Mesendoderm (in vitro differentiated cells): ENCODE measurements around the gene CRYBG1.

Experiments used
- DNase-seq: peaks from one replicate; pipeline ENCODE4 v3.0.0; 2013
- H2AK5ac ChIP-seq: 2 replicates; pipeline ENCODE4 v1.6.1; 2013; ENCODE audit warnings: low read length, inconsistent platforms
- H2BK120ac ChIP-seq: 2 replicates; pipeline ENCODE4 v1.6.1; 2013; ENCODE audit warnings: low read depth, mild to moderate bottlenecking, low read length, moderate library complexity, mixed read lengths
- H2BK15ac ChIP-seq: replicated peaks from 2 replicates; pipeline ENCODE4 v1.6.1; 2013; ENCODE audit warnings: low read depth, mild to moderate bottlenecking, moderate library complexity
- H2BK5ac ChIP-seq: 2 replicates; pipeline ENCODE4 v1.6.1; 2013; ENCODE audit warnings: low read length, inconsistent platforms
- H3K18ac ChIP-seq: 2 replicates; pipeline ENCODE4 v1.6.1; 2013; ENCODE audit warnings: mild to moderate bottlenecking, low read length, mixed read lengths
- H3K23ac ChIP-seq: one replicate; pipeline ENCODE4 v1.6.1; 2013; ENCODE audit warnings: low read length
- H3K27ac ChIP-seq: 2 replicates; pipeline ENCODE4 v1.5.1; 2013; ENCODE audit warnings: low read depth, mild to moderate bottlenecking, inconsistent platforms, low read length, moderate library complexity
- H3K27me3 ChIP-seq: 2 replicates; pipeline ENCODE4 v1.6.1; 2013; ENCODE audit warnings: low read length, control low read depth, mild to moderate bottlenecking, inconsistent platforms; ENCODE audit not compliant: insufficient read depth, poor library complexity
- H3K36me3 ChIP-seq: 2 replicates; pipeline ENCODE4 v1.6.1; 2013; ENCODE audit warnings: low read length, inconsistent platforms; ENCODE audit not compliant: control insufficient read depth, insufficient read depth
- H3K4ac ChIP-seq: one replicate; pipeline ENCODE4 v1.6.1; 2013; ENCODE audit warnings: low read depth, mild to moderate bottlenecking, low read length, moderate library complexity
- H3K4me1 ChIP-seq: 2 replicates; pipeline ENCODE4 v1.6.1; 2013; ENCODE audit warnings: low read depth, low read length, inconsistent platforms; ENCODE audit not compliant: control insufficient read depth
- H3K4me2 ChIP-seq: 2 replicates; pipeline ENCODE4 v1.6.1; 2013; ENCODE audit warnings: low read length
- H3K4me3 ChIP-seq: 2 replicates; pipeline ENCODE4 v1.5.1; 2013; ENCODE audit warnings: mild to moderate bottlenecking, low read length
- H3K56ac ChIP-seq: one replicate; pipeline ENCODE4 v1.6.1; 2013; ENCODE audit warnings: low read length
- H3K79me1 ChIP-seq: 2 replicates; pipeline ENCODE4 v1.6.1; 2013; ENCODE audit warnings: low read length, inconsistent platforms
- H3K79me2 ChIP-seq: 2 replicates; pipeline ENCODE4 v1.6.1; 2013; ENCODE audit warnings: mild to moderate bottlenecking, low read length; ENCODE audit not compliant: control insufficient read depth, insufficient read depth
- H3K9ac ChIP-seq: 2 replicates; pipeline ENCODE4 v1.6.1; 2013; ENCODE audit warnings: low read length, inconsistent platforms
- H4K5ac ChIP-seq: one replicate; pipeline ENCODE4 v1.6.1; 2013; ENCODE audit warnings: low read length
- H4K8ac ChIP-seq: one replicate; pipeline ENCODE4 v1.6.1; 2013; ENCODE audit warnings: low read depth, mild to moderate bottlenecking, control low read depth, low read length, moderate library complexity
- WGBS: extraction: QIAGEN DNeasy Blood & Tissue Kit; methylation state at CpG from one replicate; pipeline ENCODE4 v1.1.7; 2013; ENCODE audit warnings: low lambda C conversion rate, missing lambda C conversion rate; ENCODE audit not compliant: insufficient coverage; ENCODE audit errors: extremely low coverage; 5-methylcytosine and 5-hydroxymethylcytosine counted together

Gene CRYBG1

DNA sequence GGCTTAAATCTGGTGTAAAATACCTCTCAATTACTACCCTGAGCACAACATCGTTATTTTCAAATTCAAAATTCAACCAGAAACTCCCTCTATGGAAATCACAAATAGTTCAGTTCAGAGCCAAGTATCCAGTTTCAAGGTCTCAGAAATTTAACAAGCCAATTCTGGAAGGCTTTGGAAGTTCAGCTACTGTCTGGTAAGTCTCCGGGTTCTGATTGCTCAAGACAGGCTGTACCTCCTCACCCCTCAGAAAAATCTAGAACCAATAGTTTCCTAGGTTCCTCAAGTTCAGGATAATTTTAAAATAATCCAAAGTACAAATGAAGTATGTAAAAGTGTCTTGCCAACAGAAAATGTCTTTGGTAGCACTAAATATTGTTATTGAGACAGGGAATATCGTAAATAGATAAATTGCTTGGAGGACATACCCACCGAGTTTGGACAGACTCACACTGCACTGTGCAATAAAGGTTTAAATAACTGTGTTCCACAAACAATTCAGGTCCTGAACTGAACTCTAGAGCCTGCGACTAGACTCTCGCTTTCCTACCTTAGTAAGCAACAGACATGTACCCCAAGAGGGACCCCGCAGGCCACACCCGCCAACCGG lies 35.7 kb upstream of the CRYBG1 start:
- Histone ChIP-seq H3K56ac (peak overlapping the region; percentile 97), H3K4me3 (peak overlapping the region; percentile 90), H3K79me2 (peaks cover 37% of the 10 kb centered on the region), H3K9ac (peak overlapping the region; percentile 85), H2BK120ac (no peak overlapping the region), H2BK5ac (no peak overlapping the region), H4K8ac (peak overlapping the region; percentile 58), H3K4me1 (peaks cover 4% of the 10 kb centered on the region), H3K4ac (no peak overlapping the region), H3K27me3 (no peaks in the 10 kb centered on the region), H3K27ac (peak overlapping the region; percentile 95), H2BK15ac (no peak overlapping the region), H3K4me2 (peak overlapping the region; percentile 63), H4K5ac (no peak overlapping the region), H3K36me3 (no peaks in the 10 kb centered on the region), H3K79me1 (peaks cover 8% of the 10 kb centered on the region), H3K23ac (no peak overlapping the region), H2AK5ac (no peak overlapping the region), H3K18ac (peak overlapping the region; percentile 75)
- no CpG with 5 or more reads among the region's 9 CpGs for WGBS
- no peak for DNase-seq

DNA sequence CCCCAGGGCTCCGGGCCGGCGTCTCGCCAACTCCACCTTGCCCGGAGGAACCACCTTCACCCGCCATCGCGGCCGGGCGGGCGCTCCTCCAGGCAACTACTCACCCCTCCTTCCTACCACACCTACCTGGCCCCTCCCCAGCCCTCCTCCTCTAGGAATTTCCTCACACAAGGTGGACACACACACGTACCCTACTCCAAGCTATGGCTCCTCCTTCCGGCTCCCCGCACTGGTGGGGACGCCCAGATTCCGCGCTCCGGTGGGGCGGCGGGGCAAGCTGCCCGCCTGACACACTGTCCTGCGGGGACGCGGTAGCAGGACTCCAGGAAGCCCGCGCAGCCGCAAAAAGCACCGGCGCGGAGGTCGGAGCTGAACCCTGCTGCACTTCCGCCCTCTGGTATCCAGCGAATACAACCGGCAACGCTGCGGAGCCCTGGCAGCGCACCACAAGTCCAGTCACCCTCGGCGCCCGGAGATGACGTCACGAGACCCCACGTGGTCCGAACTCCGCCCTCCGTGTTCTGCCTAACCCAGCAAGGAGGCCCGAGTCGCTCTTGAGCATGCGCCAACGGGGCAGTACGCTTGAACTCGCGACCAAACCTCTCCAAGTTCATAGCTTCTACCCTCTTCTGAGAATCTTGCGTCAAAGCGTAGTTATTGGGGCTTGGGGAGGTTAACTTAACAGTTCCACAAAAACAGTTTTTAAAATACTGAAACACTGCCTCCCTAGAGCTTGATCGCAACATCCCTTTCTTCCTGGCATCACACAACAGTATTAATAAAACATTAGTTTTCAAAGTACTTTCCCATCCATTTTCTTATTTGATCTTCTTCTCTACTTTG lies 35.0 kb upstream of the CRYBG1 start, which contains the start of gene ATG5:
ATG5 (minus strand) TSS at position 425 of the 843 bp plus-strand sequence. CDS start 9,552 bp downstream, outside the sequence.
- H3K56ac ChIP-seq: peak within 1 kb of the TSS; percentile 97
- no peak within 1 kb of the TSS for H2BK120ac ChIP-seq
- H3K27ac ChIP-seq: peak within 1 kb of the TSS; percentile 95
- H3K4me1 ChIP-seq: peaks cover 4% of the 10 kb centered on the region
- no peak within 1 kb of the TSS for H3K23ac ChIP-seq
- H3K4ac ChIP-seq: peak within 1 kb of the TSS; percentile 73
- H4K8ac ChIP-seq: peak within 1 kb of the TSS; percentile 58
- H3K4me3 ChIP-seq: peak within 1 kb of the TSS; percentile 90
- peak within 1 kb of the TSS; percentile 26 for H4K5ac ChIP-seq
- no peak within 1 kb of the TSS for H2AK5ac ChIP-seq
- peak within 1 kb of the TSS; percentile 75 for H3K18ac ChIP-seq
- H3K36me3 ChIP-seq: no peaks in the 10 kb centered on the region
- H2BK15ac ChIP-seq: no peak within 1 kb of the TSS
- peak within 1 kb of the TSS; percentile 56 for H2BK5ac ChIP-seq
- no CpG with 5 or more reads among the region's 56 CpGs for WGBS
- peaks cover 34% of the 10 kb centered on the region for H3K79me2 ChIP-seq
- DNase-seq: peak; percentile 99
- peak within 1 kb of the TSS; percentile 85 for H3K9ac ChIP-seq
- peak within 1 kb of the TSS; percentile 63 for H3K4me2 ChIP-seq
- peaks cover 8% of the 10 kb centered on the region for H3K79me1 ChIP-seq
- H3K27me3 ChIP-seq: no peaks in the 10 kb centered on the region

DNA sequence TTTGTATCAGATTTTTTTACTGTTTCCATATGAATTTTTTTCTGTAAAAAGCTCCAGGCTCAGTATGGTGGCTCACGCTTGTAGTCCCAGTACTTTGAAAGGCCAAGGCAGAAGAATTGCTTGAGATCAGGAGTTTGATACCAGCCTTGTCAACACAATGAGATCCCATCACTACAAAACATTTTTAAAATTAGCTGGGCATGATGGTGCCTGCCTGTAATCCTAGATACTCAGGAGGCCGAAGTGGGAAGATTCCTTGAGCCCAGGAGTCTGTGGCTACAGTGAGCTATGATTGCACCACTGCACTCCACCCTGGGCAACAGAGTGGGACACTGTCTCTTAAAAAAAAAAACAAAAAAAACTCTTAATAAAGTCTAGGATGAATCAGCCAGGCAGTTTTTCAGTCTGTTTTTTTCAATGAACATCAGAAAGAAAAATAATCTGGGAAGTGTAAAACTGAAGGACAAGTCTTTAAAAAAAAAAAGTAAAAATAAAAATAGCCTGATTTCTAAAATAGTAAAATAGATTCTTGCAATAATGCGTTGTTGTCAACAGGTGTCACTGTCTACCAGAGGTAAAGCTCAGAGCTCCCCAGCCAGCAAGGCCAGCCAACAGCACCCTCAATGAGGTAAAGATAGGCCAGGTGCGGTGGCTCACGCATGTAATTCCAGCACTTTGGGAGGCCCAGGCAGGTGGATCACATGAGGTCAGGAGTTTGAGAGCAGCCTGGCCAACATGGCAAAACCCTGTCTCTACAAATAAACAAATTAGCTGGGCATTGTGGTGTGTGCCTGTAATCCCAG lies 25.7 kb upstream of the CRYBG1 start:
- H3K4me3 ChIP-seq: no peak overlapping the region
- H3K56ac ChIP-seq: no peak overlapping the region
- peak overlapping the region; percentile 81 for H4K8ac ChIP-seq
- H3K27ac ChIP-seq: no peak overlapping the region
- no peak overlapping the region for H3K18ac ChIP-seq
- no peaks in the 10 kb centered on the region for H3K27me3 ChIP-seq
- H3K23ac ChIP-seq: no peak overlapping the region
- H4K5ac ChIP-seq: no peak overlapping the region
- no CpG with 5 or more reads among the region's 5 CpGs for WGBS
- no peaks in the 10 kb centered on the region for H3K79me1 ChIP-seq
- DNase-seq: peak; percentile 71
- no peak overlapping the region for H2AK5ac ChIP-seq
- no peak overlapping the region for H2BK15ac ChIP-seq
- H3K4me1 ChIP-seq: no peaks in the 10 kb centered on the region
- H2BK120ac ChIP-seq: no peak overlapping the region
- no peaks in the 10 kb centered on the region for H3K79me2 ChIP-seq
- no peak overlapping the region for H3K9ac ChIP-seq
- no peak overlapping the region for H3K4me2 ChIP-seq
- no peak overlapping the region for H3K4ac ChIP-seq
- no peak overlapping the region for H2BK5ac ChIP-seq
- no peaks in the 10 kb centered on the region for H3K36me3 ChIP-seq

DNA sequence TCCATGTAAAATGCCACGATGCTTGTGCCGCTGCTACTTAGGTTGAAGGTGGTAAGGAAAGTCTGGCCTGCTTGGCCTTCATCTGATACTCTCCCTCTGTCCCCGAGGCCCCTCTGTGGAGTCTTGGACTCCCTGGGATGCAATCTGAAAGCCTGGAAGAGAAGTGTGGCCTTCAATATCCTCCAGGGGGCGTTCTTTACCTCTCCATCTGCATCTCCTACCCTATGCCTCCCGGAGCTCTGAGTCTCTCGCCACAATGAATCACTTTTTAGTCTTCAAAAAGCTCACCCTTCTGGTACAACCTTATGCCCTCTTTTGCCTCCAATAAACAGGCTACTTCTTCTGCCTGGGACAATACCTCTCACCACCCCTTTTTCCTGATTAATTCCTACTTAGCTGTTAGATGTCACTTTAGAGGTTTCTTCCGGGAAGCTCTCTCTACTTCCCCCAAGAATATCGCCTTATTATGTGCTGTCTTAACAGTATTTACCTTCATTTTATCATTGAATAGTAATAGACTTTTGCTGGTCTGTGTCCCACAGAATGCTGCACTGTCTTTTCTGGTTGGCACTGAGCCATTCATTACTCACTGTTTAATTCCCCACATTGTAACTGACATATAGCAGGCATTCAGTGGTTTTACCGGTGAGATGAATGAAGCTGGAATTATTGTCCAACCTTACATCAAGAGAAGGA lies 21.0 kb upstream of the CRYBG1 start:
- Histone ChIP-seq H3K4ac (no peak overlapping the region), H3K79me2 (no peaks in the 10 kb centered on the region), H3K27me3 (no peaks in the 10 kb centered on the region), H3K4me3 (no peak overlapping the region), H2BK120ac (no peak overlapping the region), H3K18ac (no peak overlapping the region), H3K27ac (no peak overlapping the region), H3K56ac (no peak overlapping the region), H2BK15ac (no peak overlapping the region), H2AK5ac (no peak overlapping the region), H4K8ac (no peak overlapping the region), H4K5ac (no peak overlapping the region), H3K9ac (no peak overlapping the region), H3K4me1 (no peaks in the 10 kb centered on the region), H3K79me1 (no peaks in the 10 kb centered on the region), H2BK5ac (no peak overlapping the region), H3K4me2 (no peak overlapping the region), H3K36me3 (no peaks in the 10 kb centered on the region), H3K23ac (no peak overlapping the region)
- WGBS: no CpG with 5 or more reads among the region's 9 CpGs
- DNase-seq: peak; percentile 82

GRCh38 chr6:106347219-106347618 lies 13.3 kb upstream of the CRYBG1 start:
- H2BK5ac ChIP-seq: no peak overlapping the region
- no peaks in the 10 kb centered on the region for H3K27me3 ChIP-seq
- H3K4ac ChIP-seq: no peak overlapping the region
- no peak overlapping the region for H3K9ac ChIP-seq
- H3K4me1 ChIP-seq: no peaks in the 10 kb centered on the region
- no peak for DNase-seq
- H3K4me2 ChIP-seq: no peak overlapping the region
- H2AK5ac ChIP-seq: no peak overlapping the region
- H4K8ac ChIP-seq: no peak overlapping the region
- WGBS: no CpG with 5 or more reads among the region's 1 CpG
- no peaks in the 10 kb centered on the region for H3K36me3 ChIP-seq
- no peak overlapping the region for H2BK15ac ChIP-seq
- no peak overlapping the region for H3K27ac ChIP-seq
- no peaks in the 10 kb centered on the region for H3K79me2 ChIP-seq
- H4K5ac ChIP-seq: no peak overlapping the region
- no peak overlapping the region for H3K23ac ChIP-seq
- no peak overlapping the region for H2BK120ac ChIP-seq
- H3K79me1 ChIP-seq: no peaks in the 10 kb centered on the region
- no peak overlapping the region for H3K18ac ChIP-seq
- no peak overlapping the region for H3K56ac ChIP-seq
- H3K4me3 ChIP-seq: no peak overlapping the region
